Upper lobe of left lung (tissue), 6 donors: ENCODE measurements around the gene BRIP1. TPM values are rescaled to one million over a fixed set of nuclear protein-coding genes. Genes with fewer than 3 reads are reported as not detected.
"Not testable (repeated sequence)": the region's sequence is repeated elsewhere in the genome, so short reads cannot be mapped to it uniquely, and the experiment has no call there.

Experiments used
- ATAC-seq, 2 donors: fragments of 200-7000 bp; cut with Tn5 transposase; one replicate each; pipeline ENCODE4 v1.9.1; 2022; ENCODE audit warnings: mild to moderate bottlenecking in 2 of 2, moderate library complexity in 2 of 2; ENCODE audit not compliant: low FRiP score in 2 of 2
- DNase-seq, 2 donors: peaks; one replicate each; pipeline ENCODE4 v3.0.0-alpha.2; 2019 to 2020
- H3K27ac ChIP-seq, 4 donors: fragments of 200-600 bp; sonication (generic); one replicate each; pipeline ENCODE4 v1.5.1; 2016 to 2019
- H3K27me3 ChIP-seq, 4 donors: fragments of 200-600 bp; sonication (generic); one replicate each; pipeline ENCODE4 v1.5.1; 2017 to 2019
- H3K36me3 ChIP-seq, 4 donors: fragments of 200-600 bp; sonication (generic); one replicate each; pipeline ENCODE4 v1.5.1; 2016 to 2019
- H3K4me1 ChIP-seq, 4 donors: fragments of 200-600 bp; sonication (generic); one replicate each; pipeline ENCODE4 v1.5.1; 2018 to 2019
- H3K4me3 ChIP-seq, 4 donors: fragments of 200-600 bp; sonication (generic); one replicate each; pipeline ENCODE4 v1.5.1; 2017 to 2019; ENCODE audit warnings: mild to moderate bottlenecking in 2 of 4, moderate library complexity in 1 of 4
- H3K9me3 ChIP-seq, 4 donors: fragments of 200-600 bp; sonication (generic); one replicate each; pipeline ENCODE4 v1.5.1; 2018 to 2019
- EP300 ChIP-seq, 4 donors: sonication (generic); formaldehyde crosslinking; IDR thresholded peaks; one replicate each; pipeline ENCODE4 v1.5.1; 2017; ENCODE audit warnings: antibody characterized with exemption in 4 of 4, control low read depth in 2 of 4
- POLR2A ChIP-seq, 4 donors: fragments of 450-650 bp; IDR thresholded peaks; one replicate each; pipeline ENCODE4 v1.5.1; 2016 to 2017; ENCODE audit warnings: antibody characterized with exemption in 4 of 4, mild to moderate bottlenecking in 2 of 4
- POLR2AphosphoS5 ChIP-seq, 2 donors: sonication (generic); formaldehyde crosslinking; IDR thresholded peaks; one replicate each; pipeline ENCODE4 v1.5.1; 2017; ENCODE audit warnings: antibody characterized with exemption in 2 of 2
- WGBS, 2 donors: methylation state at CpG; one replicate each; pipeline ENCODE4 v1.1.5; 2017 to 2018; 5-methylcytosine and 5-hydroxymethylcytosine counted together
- total RNA-seq, 6 donors: library from RNA; depleted of rRNA in 4 of 6; stranded (reverse); fragments of >200 nt in 4 of 6; gene quantifications; one replicate each; pipeline versions ENCODE4 v1.1.0 to v1.2.1, GENCODE V29; 2016 to 2021
- TF ChIP-seq, protein P1 (sequence below), 6 experiments: fragments of 450-650 bp in 4 of 6; fragments of 200-600 bp in 2 of 6; sonication (generic) in 2 of 6; IDR thresholded peaks; one replicate each; pipeline ENCODE4 v1.5.1; 2016 to 2019; ENCODE audit warnings: antibody characterized with exemption in 6 of 6
- donor health status: DM: no; HTN: no; CAD: no; lungs with moderate emphysema.
- donor health status: DM: no; HTN: yes; CAD: no; lungs with severe emphysema.

BRIP1 gene
- total RNA-seq, 6 donors from 2014 or later: 0.55 to 2.5 (median 0.85) TPM

- no peak for DNase-seq
- 98 to 100% methylated on average over 2 of the region's 2 CpGs for WGBS, 2 donors
Observed at GRCh38 chr17:61825448-61826137, 37.7 kb downstream of the BRIP1 start.

GRCh38 chr17:61822326-61823285 is 40.7 kb downstream of the BRIP1 start:
- 85 to 89% methylated on average over 6 of the region's 6 CpGs for WGBS, 2 donors
- TF ChIP-seq POLR2AphosphoS5 (IDR thresholded peaks at IDR 0.05) (no peak), POLR2A (IDR thresholded peaks at IDR 0.05) (no peak), EP300 (IDR thresholded peaks at IDR 0.05) (no peak)
- TF ChIP-seq, protein P1, sequence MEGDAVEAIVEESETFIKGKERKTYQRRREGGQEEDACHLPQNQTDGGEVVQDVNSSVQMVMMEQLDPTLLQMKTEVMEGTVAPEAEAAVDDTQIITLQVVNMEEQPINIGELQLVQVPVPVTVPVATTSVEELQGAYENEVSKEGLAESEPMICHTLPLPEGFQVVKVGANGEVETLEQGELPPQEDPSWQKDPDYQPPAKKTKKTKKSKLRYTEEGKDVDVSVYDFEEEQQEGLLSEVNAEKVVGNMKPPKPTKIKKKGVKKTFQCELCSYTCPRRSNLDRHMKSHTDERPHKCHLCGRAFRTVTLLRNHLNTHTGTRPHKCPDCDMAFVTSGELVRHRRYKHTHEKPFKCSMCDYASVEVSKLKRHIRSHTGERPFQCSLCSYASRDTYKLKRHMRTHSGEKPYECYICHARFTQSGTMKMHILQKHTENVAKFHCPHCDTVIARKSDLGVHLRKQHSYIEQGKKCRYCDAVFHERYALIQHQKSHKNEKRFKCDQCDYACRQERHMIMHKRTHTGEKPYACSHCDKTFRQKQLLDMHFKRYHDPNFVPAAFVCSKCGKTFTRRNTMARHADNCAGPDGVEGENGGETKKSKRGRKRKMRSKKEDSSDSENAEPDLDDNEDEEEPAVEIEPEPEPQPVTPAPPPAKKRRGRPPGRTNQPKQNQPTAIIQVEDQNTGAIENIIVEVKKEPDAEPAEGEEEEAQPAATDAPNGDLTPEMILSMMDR (IDR thresholded peaks at IDR 0.05): no peak
- H3K4me1 ChIP-seq: no peaks in the 10 kb centered on the region
- no peak for ATAC-seq
- DNase-seq: no peak
- no peaks in the 10 kb centered on the region for H3K9me3 ChIP-seq
- H3K4me3 ChIP-seq: no peak overlapping the region
- H3K36me3 ChIP-seq: no peaks in the 10 kb centered on the region
- no peaks in the 10 kb centered on the region for H3K27me3 ChIP-seq
- no peak overlapping the region for H3K27ac ChIP-seq

More at GRCh38 chr17:61825448-61826137, 37.7 kb downstream of the BRIP1 start:
- ATAC-seq: no peak
- H3K9me3 ChIP-seq: no peaks in the 10 kb centered on the region
- H3K4me1 ChIP-seq: no peaks in the 10 kb centered on the region
- TF ChIP-seq POLR2AphosphoS5 (IDR thresholded peaks at IDR 0.05) (no peak), POLR2A (IDR thresholded peaks at IDR 0.05) (no peak), EP300 (IDR thresholded peaks at IDR 0.05) (no peak)
- TF ChIP-seq, protein P1 (IDR thresholded peaks at IDR 0.05): no peak
- H3K27me3 ChIP-seq: no peaks in the 10 kb centered on the region
- no peak overlapping the region for H3K4me3 ChIP-seq
- H3K36me3 ChIP-seq: no peaks in the 10 kb centered on the region
- H3K27ac ChIP-seq: no peak overlapping the region

- WGBS, 2 donors: 74 to 84% methylated on average over 4 of the region's 4 CpGs
- no peaks in the 10 kb centered on the region for H3K4me1 ChIP-seq
- H3K27ac ChIP-seq: no peak overlapping the region
- no peak overlapping the region for H3K4me3 ChIP-seq
- TF ChIP-seq, protein P1 (IDR thresholded peaks at IDR 0.05): no peak
- TF ChIP-seq EP300 (IDR thresholded peaks at IDR 0.05): no peak
- ATAC-seq (no peak), DNase-seq (no peak)
- no peaks in the 10 kb centered on the region for H3K9me3 ChIP-seq
- H3K27me3 ChIP-seq: no peaks in the 10 kb centered on the region
- H3K36me3 ChIP-seq: no peaks in the 10 kb centered on the region
Observed at GRCh38 chr17:61821655-61822054, 41.7 kb downstream of the BRIP1 start.

GRCh38 chr17:61819265-61819664 is 44.1 kb downstream of the BRIP1 start:
- H3K4me1 ChIP-seq, DNase-seq, H3K9me3 ChIP-seq, H3K36me3 ChIP-seq, H3K27ac ChIP-seq, H3K4me3 ChIP-seq, H3K27me3 ChIP-seq, ATAC-seq: not testable (repeated sequence)
- 96 to 98% methylated on average over 3 of the region's 3 CpGs for WGBS, 2 donors

- DNase-seq: no peak
- TF ChIP-seq POLR2A (IDR thresholded peaks at IDR 0.05) (no peak), POLR2AphosphoS5 (IDR thresholded peaks at IDR 0.05) (no peak), EP300 (IDR thresholded peaks at IDR 0.05) (no peak)
- TF ChIP-seq, protein P1 (IDR thresholded peaks at IDR 0.05): no peak
Observed at GRCh38 chr17:61818225-61818624, 45.1 kb downstream of the BRIP1 start.

More at GRCh38 chr17:61818225-61818624, 45.1 kb downstream of the BRIP1 start:
- no peak for ATAC-seq
- H3K36me3 ChIP-seq: no peaks in the 10 kb centered on the region
- H3K27ac ChIP-seq: no peak overlapping the region
- no peaks in the 10 kb centered on the region for H3K9me3 ChIP-seq
- H3K4me3 ChIP-seq: no peak overlapping the region
- H3K4me1 ChIP-seq: no peaks in the 10 kb centered on the region
- H3K27me3 ChIP-seq: no peaks in the 10 kb centered on the region
